Measurements from ENCODE around the gene EIF3I. TPM values are rescaled to one million over a fixed set of nuclear protein-coding genes. Genes with fewer than 3 reads are reported as not detected.

The EIF3I gene
- total RNA-seq, result 161 TPM
- polyA plus RNA-seq, result 155 TPM
- long read RNA-seq, donor 1, transcript EIF3I-202 (11 exons, 1,458 nt), result major isoform, 6 of 6 reads
- long read RNA-seq, donor 1, partial matches to known transcripts, result 0 of 6 reads
- long read RNA-seq, donor 1, other reads (novel, unspliced or antisense), result 0 of 6 reads
- long read RNA-seq, donor 2, transcript EIF3I-202 (11 exons, 1,458 nt), result major isoform, 49 of 88 reads
- long read RNA-seq, donor 2, partial matches to known transcripts, result 38 of 88 reads
- long read RNA-seq, donor 2, other reads (novel, unspliced or antisense), result 0 of 88 reads
- long read RNA-seq, donor 3, transcript EIF3I-202 (11 exons, 1,458 nt), result major isoform, 46 of 69 reads
- long read RNA-seq, donor 3, partial matches to known transcripts, result 22 of 69 reads
- long read RNA-seq, donor 3, other reads (novel, unspliced or antisense), result 0 of 69 reads
- long read RNA-seq, donor 4, transcript EIF3I-202 (11 exons, 1,458 nt), result major isoform, 19 of 19 reads
- long read RNA-seq, donor 4, partial matches to known transcripts, result 0 of 19 reads
- long read RNA-seq, donor 4, other reads (novel, unspliced or antisense), result 0 of 19 reads
- long read RNA-seq, donor 5, transcript EIF3I-202 (11 exons, 1,458 nt), result major isoform, 62 of 91 reads
- long read RNA-seq, donor 5, partial matches to known transcripts, result 29 of 91 reads
- long read RNA-seq, donor 5, other reads (novel, unspliced or antisense), result 0 of 91 reads
- long read RNA-seq, donor 6, transcript EIF3I-202 (11 exons, 1,458 nt), result major isoform, 26 of 37 reads
- long read RNA-seq, donor 6, partial matches to known transcripts, result 11 of 37 reads
- long read RNA-seq, donor 6, other reads (novel, unspliced or antisense), result 0 of 37 reads
- long read RNA-seq, donor 7, transcript EIF3I-202 (11 exons, 1,458 nt), result major isoform, 51 of 72 reads
- long read RNA-seq, donor 7, partial matches to known transcripts, result 19 of 72 reads
- long read RNA-seq, donor 7, other reads (novel, unspliced or antisense), result 0 of 72 reads
- long read RNA-seq, donor 8, transcript EIF3I-202 (11 exons, 1,458 nt), result major isoform, 21 of 21 reads
- long read RNA-seq, donor 8, partial matches to known transcripts, result 0 of 21 reads
- long read RNA-seq, donor 8, other reads (novel, unspliced or antisense), result 0 of 21 reads
- long read RNA-seq, donor 9, transcript EIF3I-202 (11 exons, 1,458 nt), result major isoform, 36 of 44 reads
- long read RNA-seq, donor 9, partial matches to known transcripts, result 8 of 44 reads
- long read RNA-seq, donor 9, other reads (novel, unspliced or antisense), result 0 of 44 reads
- long read RNA-seq, donor 10, transcript EIF3I-202 (11 exons, 1,458 nt), result major isoform, 22 of 46 reads
- long read RNA-seq, donor 10, partial matches to known transcripts, result 24 of 46 reads
- long read RNA-seq, donor 10, other reads (novel, unspliced or antisense), result 0 of 46 reads

- H3K4me1 ChIP-seq (ENCODE audit: control insufficient read depth in 2 of 2, insufficient read depth in 2 of 2, low read length in 2 of 2), result peaks cover 9 to 26% of the 10 kb centered on the region in 2 donors
- no peaks in the 10 kb centered on the region for H3K9me3 ChIP-seq (ENCODE audit: control insufficient read depth in 2 of 2, insufficient read depth in 1 of 2, low read length in 1 of 2)
- under 1% methylated on average over 46 of the region's 46 CpGs for WGBS
- peak within 1 kb of the TSS; percentile 55 to 86 for H3K27ac ChIP-seq (ENCODE audit: low read depth in 1 of 2, low read length in 1 of 2)
- peak within 1 kb of the TSS; percentile 78 to 93 for H3K4me3 ChIP-seq (ENCODE audit: low read length in 2 of 2)
- no peaks in the 10 kb centered on the region for H3K27me3 ChIP-seq (ENCODE audit: control insufficient read depth in 2 of 2, insufficient read depth in 1 of 2, low read length in 1 of 2)
- peaks cover 23 to 34% of the 10 kb centered on the region in 2 donors for H3K36me3 ChIP-seq (ENCODE audit: control insufficient read depth in 2 of 2, insufficient read depth in 2 of 2, low read length in 1 of 2)
- DNase-seq (ENCODE audit: low read depth in 6 of 9, low spot score in 9 of 9), result peak; percentile 77 to 95 (median 88)
Observed at GRCh38 chr1:32221980-32222755, at the start of gene EIF3I, which contains the start of gene TMEM234. EIF3I (plus strand) TSS chr1:32222407; CDS start chr1:32222442, 35 bp downstream. TMEM234 (minus strand) TSS chr1:32222353; CDS start chr1:32222322, 31 bp downstream.

- Histone ChIP-seq H3K27me3 (ENCODE audit: control insufficient read depth in 2 of 2, insufficient read depth in 1 of 2, low read length in 1 of 2) (no peaks in the 10 kb centered on the region), H3K27ac (ENCODE audit: low read depth in 1 of 2, low read length in 1 of 2) (peak overlapping the region in 1 of 2 donors; percentile 60), H3K36me3 (ENCODE audit: control insufficient read depth in 2 of 2, insufficient read depth in 2 of 2, low read length in 1 of 2) (peaks cover 34 to 67% of the 10 kb centered on the region in 2 donors), H3K4me1 (ENCODE audit: control insufficient read depth in 2 of 2, insufficient read depth in 2 of 2, low read length in 2 of 2) (peaks cover 14 to 18% of the 10 kb centered on the region in 2 donors), H3K9me3 (ENCODE audit: control insufficient read depth in 2 of 2, insufficient read depth in 1 of 2, low read length in 1 of 2) (no peaks in the 10 kb centered on the region), H3K4me3 (ENCODE audit: low read length in 2 of 2) (no peak overlapping the region)
- WGBS, result 96% methylated on average over 1 of the region's 1 CpG
- peak; percentile 57 to 89 (median 69) for DNase-seq (ENCODE audit: low read depth in 6 of 9, low spot score in 9 of 9)
Observed at GRCh38 chr1:32172621-32173245, 49.5 kb upstream of the EIF3I start.

- no peak for DNase-seq (ENCODE audit: low read depth in 6 of 9, low spot score in 9 of 9)
- H3K4me3 ChIP-seq (ENCODE audit: low read length in 2 of 2), result peak overlapping the region in 1 of 2 donors; percentile 83
- peak overlapping the region; percentile 25 to 86 for H3K27ac ChIP-seq (ENCODE audit: low read depth in 1 of 2, low read length in 1 of 2)
- no peaks in the 10 kb centered on the region for H3K27me3 ChIP-seq (ENCODE audit: control insufficient read depth in 2 of 2, insufficient read depth in 1 of 2, low read length in 1 of 2)
- 96% methylated on average over 7 of the region's 7 CpGs for WGBS
- H3K4me1 ChIP-seq (ENCODE audit: control insufficient read depth in 2 of 2, insufficient read depth in 2 of 2, low read length in 2 of 2), result peaks cover 10 to 24% of the 10 kb centered on the region in 2 donors
- no peaks in the 10 kb centered on the region for H3K9me3 ChIP-seq (ENCODE audit: control insufficient read depth in 2 of 2, insufficient read depth in 1 of 2, low read length in 1 of 2)
- H3K36me3 ChIP-seq (ENCODE audit: control insufficient read depth in 2 of 2, insufficient read depth in 2 of 2, low read length in 1 of 2), result peaks cover 19 to 27% of the 10 kb centered on the region in 2 donors
Observed at GRCh38 chr1:32178380-32179192, 43.6 kb upstream of the EIF3I start.

GRCh38 chr1:32179193-32179442 lies 43.1 kb upstream of the EIF3I start:
- Histone ChIP-seq H3K4me1 (ENCODE audit: control insufficient read depth in 2 of 2, insufficient read depth in 2 of 2, low read length in 2 of 2) (peaks cover 10 to 25% of the 10 kb centered on the region in 2 donors), H3K36me3 (ENCODE audit: control insufficient read depth in 2 of 2, insufficient read depth in 2 of 2, low read length in 1 of 2) (peaks cover 24 to 28% of the 10 kb centered on the region in 2 donors), H3K27me3 (ENCODE audit: control insufficient read depth in 2 of 2, insufficient read depth in 1 of 2, low read length in 1 of 2) (no peaks in the 10 kb centered on the region), H3K27ac (ENCODE audit: low read depth in 1 of 2, low read length in 1 of 2) (peak overlapping the region; percentile 56 to 86), H3K4me3 (ENCODE audit: low read length in 2 of 2) (peak overlapping the region; percentile 83 to 88), H3K9me3 (ENCODE audit: control insufficient read depth in 2 of 2, insufficient read depth in 1 of 2, low read length in 1 of 2) (no peaks in the 10 kb centered on the region)
- 50% methylated on average over 7 of the region's 7 CpGs for WGBS
- no peak for DNase-seq (ENCODE audit: low read depth in 6 of 9, low spot score in 9 of 9)

- Histone ChIP-seq H3K36me3 (ENCODE audit: control insufficient read depth in 2 of 2, insufficient read depth in 2 of 2, low read length in 1 of 2) (peaks cover 26 to 28% of the 10 kb centered on the region in 2 donors), H3K27me3 (ENCODE audit: control insufficient read depth in 2 of 2, insufficient read depth in 1 of 2, low read length in 1 of 2) (no peaks in the 10 kb centered on the region), H3K9me3 (ENCODE audit: control insufficient read depth in 2 of 2, insufficient read depth in 1 of 2, low read length in 1 of 2) (no peaks in the 10 kb centered on the region), H3K27ac (ENCODE audit: low read depth in 1 of 2, low read length in 1 of 2) (peak within 1 kb of the TSS; percentile 86 to 98), H3K4me1 (ENCODE audit: control insufficient read depth in 2 of 2, insufficient read depth in 2 of 2, low read length in 2 of 2) (peaks cover 10 to 27% of the 10 kb centered on the region in 2 donors), H3K4me3 (ENCODE audit: low read length in 2 of 2) (peak within 1 kb of the TSS; percentile 83 to 88)
- under 1% methylated on average over 79 of the region's 79 CpGs for WGBS
- peak; percentile 59 to 93 (median 78) for DNase-seq (ENCODE audit: low read depth in 6 of 9, low spot score in 9 of 9)
Observed at GRCh38 chr1:32179443-32180185, 42.6 kb upstream of the EIF3I start, which contains the start of gene TXLNA. TXLNA (plus strand) TSS chr1:32179675; CDS start chr1:32180346, 671 bp downstream.

GRCh38 chr1:32180186-32181060 lies 41.8 kb upstream of the EIF3I start:
- DNase-seq (ENCODE audit: low read depth in 6 of 9, low spot score in 9 of 9), result no peak
- WGBS, result 13% methylated on average over 36 of the region's 36 CpGs
- peak overlapping the region; percentile 83 to 88 for H3K4me3 ChIP-seq (ENCODE audit: low read length in 2 of 2)
- H3K4me1 ChIP-seq (ENCODE audit: control insufficient read depth in 2 of 2, insufficient read depth in 2 of 2, low read length in 2 of 2), result peaks cover 10 to 27% of the 10 kb centered on the region in 2 donors
- peaks cover 25 to 31% of the 10 kb centered on the region in 2 donors for H3K36me3 ChIP-seq (ENCODE audit: control insufficient read depth in 2 of 2, insufficient read depth in 2 of 2, low read length in 1 of 2)
- no peaks in the 10 kb centered on the region for H3K9me3 ChIP-seq (ENCODE audit: control insufficient read depth in 2 of 2, insufficient read depth in 1 of 2, low read length in 1 of 2)
- H3K27me3 ChIP-seq (ENCODE audit: control insufficient read depth in 2 of 2, insufficient read depth in 1 of 2, low read length in 1 of 2), result no peaks in the 10 kb centered on the region
- H3K27ac ChIP-seq (ENCODE audit: low read depth in 1 of 2, low read length in 1 of 2), result peak overlapping the region; percentile 80 to 86
